Smooth muscle cell (in vitro differentiated cells): ENCODE measurements around the gene CFAP20DC. TPM values are rescaled to one million over a fixed set of nuclear protein-coding genes. Genes with fewer than 3 reads are reported as not detected.

Experiments
- DNase-seq: peaks from one replicate; lab custom pipeline; 2025; ENCODE audit not compliant: unreplicated experiment; lab: John Stamatoyannopoulos, UW
- H2AFZ ChIP-seq: fragments of 200-600 bp; sonication (generic); 2 replicates; pipeline ENCODE4 v1.6.0; 2016; ENCODE audit warnings: antibody characterized with exemption, low read depth, mild to moderate bottlenecking
- H3F3A ChIP-seq: fragments of 200-600 bp; sonication (generic); 2 replicates; pipeline ENCODE4 v1.6.0; 2017; ENCODE audit warnings: antibody characterized with exemption, low read depth
- H3K27ac ChIP-seq: fragments of 200-600 bp; sonication (generic); 2 replicates; pipeline ENCODE4 v1.5.1; 2016; ENCODE audit warnings: low read depth, mild to moderate bottlenecking
- H3K27me3 ChIP-seq: fragments of 200-600 bp; sonication (generic); 2 replicates; pipeline ENCODE4 v1.6.1; 2016; ENCODE audit warnings: low read depth, mild to moderate bottlenecking
- H3K36me3 ChIP-seq: fragments of 200-600 bp; sonication (generic); 2 replicates; pipeline ENCODE4 v1.5.1; 2016; ENCODE audit warnings: low read depth
- H3K4me1 ChIP-seq: fragments of 200-600 bp; sonication (generic); 2 replicates; pipeline ENCODE4 v1.5.1; 2016; ENCODE audit warnings: low read depth
- H3K4me2 ChIP-seq: fragments of 200-600 bp; sonication (generic); 2 replicates; pipeline ENCODE4 v1.6.0; 2016; ENCODE audit warnings: mild to moderate bottlenecking
- H3K4me3 ChIP-seq: fragments of 200-600 bp; sonication (generic); 2 replicates; pipeline ENCODE4 v1.5.1; 2016; ENCODE audit warnings: mild to moderate bottlenecking
- H3K79me2 ChIP-seq: fragments of 200-600 bp; sonication (generic); 2 replicates; pipeline ENCODE4 v1.6.0; 2016; ENCODE audit warnings: low read depth, mild to moderate bottlenecking
- H3K9ac ChIP-seq: fragments of 200-600 bp; sonication (generic); 2 replicates; pipeline ENCODE4 v1.6.0; 2016; ENCODE audit warnings: low read depth
- H3K9me3 ChIP-seq: fragments of 200-600 bp; sonication (generic); replicated peaks from 2 replicates; pipeline ENCODE4 v1.5.1; 2016; ENCODE audit warnings: low read depth
- H4K20me1 ChIP-seq: fragments of 200-600 bp; sonication (generic); 2 replicates; pipeline ENCODE4 v1.6.0; 2016; ENCODE audit warnings: low read depth
- WGBS: methylation state at CpG from one replicate; pipeline ENCODE4 v1.1.7; 2016; ENCODE audit warnings: low lambda C conversion rate; 5-methylcytosine and 5-hydroxymethylcytosine counted together
- polyA plus RNA-seq: library from polyadenylated mRNA; unstranded; fragments of >200 nt; fragmentation: Nextera tagmentation; extraction: Ambion mirVana; gene quantifications from 2 replicates; pipeline ENCODE4 v1.2.1, GENCODE V29; 2016
- total RNA-seq: library from RNA; depleted of rRNA; stranded (reverse); fragments of >200 nt; gene quantifications from 2 replicates; pipeline ENCODE4 v1.2.3, GENCODE V29; 2014
- TF ChIP-seq, protein P1 (sequence below): fragments of 200-600 bp; sonication (generic); IDR thresholded peaks from 2 replicates; pipeline ENCODE4 v1.5.1; 2017; ENCODE audit warnings: borderline replicate concordance, mild to moderate bottlenecking, antibody characterized with exemption; ENCODE audit not compliant: insufficient read depth, poor library complexity, severe bottlenecking

Gene CFAP20DC
- total and polyA plus RNA-seq, 2 experiments from 2014 or later = 7.9 to 11.6 TPM

DNA sequence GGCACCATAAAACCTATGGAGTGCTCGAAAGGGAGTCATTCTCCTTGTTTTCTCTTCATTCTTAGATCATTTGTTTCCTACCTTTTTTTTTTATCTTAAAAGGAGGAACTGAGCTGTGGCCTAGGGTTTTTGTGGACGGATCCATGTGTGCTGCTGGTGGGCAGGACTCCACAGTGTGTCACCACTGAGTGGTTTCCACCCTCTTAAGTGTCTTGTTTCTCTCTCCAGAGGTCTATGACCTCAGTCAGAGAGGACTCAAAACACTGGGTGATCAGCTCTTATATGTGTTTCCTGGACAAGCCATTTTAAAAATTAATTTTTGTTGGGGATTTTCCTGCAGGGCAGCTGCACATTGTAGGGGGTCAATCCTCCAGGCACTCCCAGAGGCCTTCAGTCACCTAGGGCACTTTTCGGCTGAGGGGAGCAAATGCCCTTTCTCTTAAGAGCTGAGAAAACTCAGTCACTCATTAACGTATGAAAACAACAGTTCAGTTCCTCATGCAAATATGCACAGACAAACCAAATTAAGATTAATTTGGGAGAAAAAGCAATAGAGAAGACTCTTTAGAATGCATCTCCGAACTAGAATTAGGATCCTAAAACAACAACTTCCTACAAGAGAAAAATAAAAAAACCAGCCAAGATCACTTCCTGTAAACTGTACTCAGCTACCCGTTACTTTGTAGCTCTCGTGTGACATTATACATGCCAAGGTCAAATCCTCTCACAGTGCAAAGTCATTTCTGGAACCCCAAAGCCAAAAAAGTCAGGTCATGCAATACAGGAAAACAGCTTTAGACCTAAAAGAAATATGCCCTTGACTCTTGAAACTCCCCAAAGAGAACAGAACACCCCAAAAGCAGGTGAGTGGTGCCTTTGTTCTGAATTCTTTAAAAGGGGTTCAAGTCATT, 355.6 kb downstream of the CFAP20DC start:
- Histone ChIP-seq H3K36me3 (no peaks in the 10 kb centered on the region), H3K79me2 (no peaks in the 10 kb centered on the region), H2AFZ (no peak overlapping the region), H3K4me3 (no peak overlapping the region), H3K27me3 (no peaks in the 10 kb centered on the region), H3K9me3 (peaks cover 5% of the 10 kb centered on the region), H3K27ac (no peak overlapping the region), H3F3A (no peaks in the 10 kb centered on the region), H3K4me1 (no peaks in the 10 kb centered on the region), H3K4me2 (no peak overlapping the region), H4K20me1 (no peaks in the 10 kb centered on the region), H3K9ac (no peak overlapping the region)
- TF ChIP-seq, protein P1, sequence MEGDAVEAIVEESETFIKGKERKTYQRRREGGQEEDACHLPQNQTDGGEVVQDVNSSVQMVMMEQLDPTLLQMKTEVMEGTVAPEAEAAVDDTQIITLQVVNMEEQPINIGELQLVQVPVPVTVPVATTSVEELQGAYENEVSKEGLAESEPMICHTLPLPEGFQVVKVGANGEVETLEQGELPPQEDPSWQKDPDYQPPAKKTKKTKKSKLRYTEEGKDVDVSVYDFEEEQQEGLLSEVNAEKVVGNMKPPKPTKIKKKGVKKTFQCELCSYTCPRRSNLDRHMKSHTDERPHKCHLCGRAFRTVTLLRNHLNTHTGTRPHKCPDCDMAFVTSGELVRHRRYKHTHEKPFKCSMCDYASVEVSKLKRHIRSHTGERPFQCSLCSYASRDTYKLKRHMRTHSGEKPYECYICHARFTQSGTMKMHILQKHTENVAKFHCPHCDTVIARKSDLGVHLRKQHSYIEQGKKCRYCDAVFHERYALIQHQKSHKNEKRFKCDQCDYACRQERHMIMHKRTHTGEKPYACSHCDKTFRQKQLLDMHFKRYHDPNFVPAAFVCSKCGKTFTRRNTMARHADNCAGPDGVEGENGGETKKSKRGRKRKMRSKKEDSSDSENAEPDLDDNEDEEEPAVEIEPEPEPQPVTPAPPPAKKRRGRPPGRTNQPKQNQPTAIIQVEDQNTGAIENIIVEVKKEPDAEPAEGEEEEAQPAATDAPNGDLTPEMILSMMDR = no peak
- no peak for DNase-seq
- WGBS = 89% methylated on average over 7 of the region's 7 CpGs

DNA sequence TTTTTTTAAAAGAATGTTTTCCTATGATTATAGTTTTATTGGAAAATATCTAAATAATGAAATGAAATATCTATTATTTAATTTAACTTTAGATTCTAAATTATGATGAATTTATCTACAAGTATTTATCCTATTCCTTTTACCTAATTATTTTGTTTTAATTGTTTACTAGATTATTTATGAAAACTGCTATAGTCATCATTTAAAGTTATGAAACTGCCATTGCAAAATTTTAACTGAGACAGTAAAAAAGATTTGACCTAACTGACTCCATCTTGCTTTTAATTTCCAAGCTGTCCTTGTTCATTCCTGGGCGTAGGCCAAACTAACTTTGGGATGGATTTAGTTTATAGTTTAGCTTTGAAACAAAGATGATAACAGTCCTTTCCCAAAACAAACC, 357.3 kb downstream of the CFAP20DC start:
- no peak overlapping the region for H3K4me2 ChIP-seq
- H4K20me1 ChIP-seq = no peaks in the 10 kb centered on the region
- no peak overlapping the region for H3K9ac ChIP-seq
- TF ChIP-seq, protein P1 = no peak
- DNase-seq = no peak
- peaks cover 5% of the 10 kb centered on the region for H3K9me3 ChIP-seq
- no peaks in the 10 kb centered on the region for H3K4me1 ChIP-seq
- no peak overlapping the region for H2AFZ ChIP-seq
- H3K27me3 ChIP-seq = no peaks in the 10 kb centered on the region
- H3K4me3 ChIP-seq = no peak overlapping the region
- WGBS = 97% methylated on average over 1 of the region's 1 CpG
- H3K36me3 ChIP-seq = no peaks in the 10 kb centered on the region
- H3F3A ChIP-seq = no peaks in the 10 kb centered on the region
- H3K27ac ChIP-seq = no peak overlapping the region
- no peaks in the 10 kb centered on the region for H3K79me2 ChIP-seq
